NK-92 (cell line): Measurements from ENCODE around the gene FRMD5.
"Not testable (repeated sequence)": the region's sequence is repeated elsewhere in the genome, so short reads cannot be mapped to it uniquely, and the experiment has no call there.

ENCODE experiments used
- DNase-seq: peaks from one replicate; lab custom pipeline; 2025; ENCODE audit not compliant: unreplicated experiment; lab: John Stamatoyannopoulos, UW

FRMD5 gene

DNA sequence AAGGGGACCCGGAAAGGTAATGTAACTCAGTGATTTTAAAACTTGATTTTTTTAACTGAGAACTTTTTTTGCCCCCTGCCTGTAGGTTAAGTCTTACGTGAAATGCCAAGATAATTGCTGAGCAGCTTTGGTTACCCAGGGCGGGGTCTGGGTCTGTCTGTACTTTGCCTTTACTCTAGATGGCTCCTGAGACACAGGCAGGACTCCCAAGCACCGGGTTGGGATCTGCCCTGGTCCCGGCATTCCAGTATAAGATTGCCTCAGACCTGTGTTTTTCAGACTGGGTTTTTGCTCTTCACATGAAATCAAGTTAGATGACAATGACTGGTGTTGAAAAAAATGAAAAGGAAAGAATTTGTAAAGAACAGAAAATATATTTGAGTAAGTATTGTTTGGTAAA is 328.0 kb downstream of the FRMD5 start:
- no peak for DNase-seq

DNA sequence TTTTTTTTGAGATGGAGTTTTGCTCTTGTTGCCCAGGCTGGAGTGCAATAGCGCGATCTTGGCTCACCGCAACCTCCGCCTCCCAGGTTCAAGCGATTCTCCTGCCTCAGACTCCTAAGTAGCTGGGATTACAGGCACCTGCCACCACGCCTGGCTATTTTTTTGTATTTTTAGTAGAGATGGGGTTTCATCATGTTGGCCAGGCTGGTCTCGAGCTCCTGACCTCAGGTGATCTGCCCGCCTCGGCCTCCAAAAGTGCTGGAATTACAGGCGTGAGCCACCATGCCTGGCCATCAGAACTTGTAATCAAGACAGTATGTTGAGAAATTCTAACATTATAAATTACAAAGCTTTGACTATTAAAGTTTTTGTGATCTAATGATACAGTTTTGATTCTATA is 328.4 kb downstream of the FRMD5 start:
- not testable (repeated sequence) for DNase-seq

DNA sequence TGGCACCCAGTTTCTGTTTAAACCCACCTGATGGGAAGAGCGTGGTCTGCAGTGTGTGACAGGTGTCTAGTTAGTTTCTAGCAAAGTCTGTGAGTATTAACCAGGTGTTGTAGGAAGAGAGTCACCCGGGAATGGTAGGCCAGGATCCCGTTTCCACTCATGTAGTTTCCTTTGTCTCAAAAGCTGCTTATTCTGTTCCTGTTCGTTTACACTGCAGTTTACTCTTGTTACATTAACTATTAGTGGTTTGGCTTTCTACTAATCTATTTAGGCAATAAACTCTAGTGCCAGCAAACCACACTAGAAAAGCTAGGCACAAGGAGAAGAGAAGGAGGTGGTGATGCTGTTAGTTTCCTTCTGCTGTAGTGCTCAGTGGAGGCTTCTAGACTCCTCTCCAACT is 335.5 kb downstream of the FRMD5 start:
- DNase-seq, result no peak

DNA sequence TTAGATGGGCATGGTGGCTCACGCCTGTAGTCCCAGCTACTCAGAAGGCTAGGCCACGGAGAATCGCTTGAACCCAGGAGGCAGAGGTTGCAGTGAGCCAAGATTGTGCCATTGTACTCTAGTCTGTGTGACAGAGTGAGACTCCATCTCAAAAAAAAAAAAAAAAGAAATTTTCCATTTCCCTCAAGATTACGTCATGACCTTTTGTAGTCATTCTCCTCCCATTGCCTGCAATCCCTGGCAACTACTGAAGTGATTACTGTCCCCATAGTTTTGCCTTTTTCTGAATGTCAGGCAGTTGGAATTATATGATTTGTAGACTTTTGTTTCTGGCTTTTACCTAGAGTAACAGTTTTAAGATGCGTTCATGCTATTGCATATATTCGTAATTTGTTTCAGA is 340.3 kb downstream of the FRMD5 start:
- DNase-seq, result no peak

DNA sequence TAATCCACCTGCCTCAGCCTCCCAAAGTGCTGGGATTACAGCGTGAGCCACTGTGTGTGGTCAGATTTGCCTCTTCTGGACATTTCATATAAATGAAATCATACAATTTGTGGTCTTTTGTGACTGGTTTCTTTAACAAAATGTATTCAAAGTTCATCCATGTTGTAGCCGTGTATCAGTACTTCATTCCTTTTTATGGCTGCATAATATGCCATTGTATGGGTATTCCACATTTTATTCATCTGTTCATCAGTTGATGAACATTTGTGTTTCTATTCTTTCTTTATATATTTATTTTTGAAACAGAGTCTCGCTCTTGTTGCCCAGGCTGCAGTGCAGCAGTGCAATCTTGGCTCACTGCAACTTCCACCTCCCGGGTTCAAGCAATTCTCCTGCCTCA is 342.5 kb downstream of the FRMD5 start:
- DNase-seq, result no peak

DNA sequence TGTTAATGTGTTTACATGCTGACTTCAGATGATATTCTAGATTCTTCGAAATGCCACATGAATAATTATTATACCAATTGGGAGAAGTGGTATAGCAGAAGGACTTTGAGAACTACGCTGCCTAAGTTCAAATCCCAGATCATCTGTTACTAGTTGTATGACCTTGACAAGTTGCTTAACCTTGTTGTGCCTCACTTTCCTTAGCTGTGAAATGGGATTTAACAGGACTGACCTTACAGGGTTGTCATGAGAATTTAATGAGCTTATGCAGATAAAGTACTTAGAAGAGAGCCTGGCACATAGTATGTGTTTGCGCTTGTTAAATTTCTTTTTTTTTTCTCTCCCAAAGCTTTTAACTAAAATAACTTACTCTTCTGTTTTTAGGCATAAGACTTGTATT is 343.8 kb downstream of the FRMD5 start:
- DNase-seq, result no peak

DNA sequence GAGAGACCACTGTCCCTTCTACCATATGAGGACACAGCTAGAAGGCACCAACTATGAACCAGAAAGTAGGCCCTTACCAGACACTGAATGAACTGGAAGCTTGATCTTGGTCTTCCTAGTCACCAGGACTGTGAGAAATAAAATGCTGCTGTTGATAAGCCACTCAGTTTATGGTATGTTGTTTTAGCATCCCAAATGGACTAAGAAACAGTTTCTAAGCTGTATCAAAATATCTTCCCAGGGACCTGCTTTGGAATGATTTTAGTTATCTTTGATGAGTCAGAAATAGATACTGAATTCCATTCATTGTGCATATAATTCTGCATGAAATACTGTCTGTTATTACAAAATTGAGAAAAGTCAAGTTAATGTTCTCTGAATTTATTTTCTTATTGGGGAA is 349.6 kb downstream of the FRMD5 start:
- no peak for DNase-seq

DNA sequence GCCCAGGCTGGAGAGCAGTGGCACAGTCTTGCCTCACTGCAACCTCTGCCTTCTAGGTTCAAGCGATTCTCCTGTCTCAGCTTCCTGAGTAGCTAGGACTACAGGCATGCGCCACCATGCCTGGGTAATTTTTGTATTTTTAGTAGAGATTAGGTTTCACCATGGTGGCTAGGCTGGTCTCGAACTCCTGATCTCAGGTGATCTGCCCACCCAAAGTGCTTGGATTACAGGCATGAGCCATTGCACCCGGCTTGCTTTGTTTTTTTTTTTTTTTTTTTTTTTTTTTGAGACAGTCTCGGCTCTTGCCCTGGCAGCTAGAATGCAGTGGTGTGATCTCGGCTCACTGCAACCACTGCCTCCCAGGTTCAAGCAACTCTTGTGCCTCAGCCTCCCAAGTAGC is 362.6 kb downstream of the FRMD5 start:
- not testable (repeated sequence) for DNase-seq

DNA sequence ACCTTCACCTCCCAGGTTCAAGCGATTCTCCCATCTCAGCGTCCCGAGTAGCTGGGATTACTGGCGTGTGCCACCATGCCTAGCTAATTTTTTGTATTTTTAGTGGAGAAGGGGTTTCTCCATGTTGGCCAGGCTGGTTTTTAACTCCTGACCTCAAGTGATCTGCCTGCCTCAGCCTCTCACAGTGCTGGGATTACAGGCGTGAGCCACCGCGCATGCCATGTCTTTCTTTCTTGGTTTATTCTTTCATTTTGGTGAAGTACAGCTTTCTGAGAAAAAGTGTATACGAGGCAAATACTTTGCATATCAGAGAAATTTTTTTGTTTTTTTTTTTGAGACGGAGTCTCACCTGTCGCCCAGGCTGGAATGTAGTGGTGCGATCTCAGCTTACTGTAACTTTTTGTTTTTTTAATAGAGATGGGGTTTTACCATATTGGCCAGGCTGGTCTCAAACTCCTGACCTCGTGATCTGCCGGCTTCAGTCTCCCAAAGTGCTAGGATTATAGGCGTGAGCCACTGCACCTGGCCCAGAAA is 363.5 kb downstream of the FRMD5 start:
- not testable (repeated sequence) for DNase-seq

DNA sequence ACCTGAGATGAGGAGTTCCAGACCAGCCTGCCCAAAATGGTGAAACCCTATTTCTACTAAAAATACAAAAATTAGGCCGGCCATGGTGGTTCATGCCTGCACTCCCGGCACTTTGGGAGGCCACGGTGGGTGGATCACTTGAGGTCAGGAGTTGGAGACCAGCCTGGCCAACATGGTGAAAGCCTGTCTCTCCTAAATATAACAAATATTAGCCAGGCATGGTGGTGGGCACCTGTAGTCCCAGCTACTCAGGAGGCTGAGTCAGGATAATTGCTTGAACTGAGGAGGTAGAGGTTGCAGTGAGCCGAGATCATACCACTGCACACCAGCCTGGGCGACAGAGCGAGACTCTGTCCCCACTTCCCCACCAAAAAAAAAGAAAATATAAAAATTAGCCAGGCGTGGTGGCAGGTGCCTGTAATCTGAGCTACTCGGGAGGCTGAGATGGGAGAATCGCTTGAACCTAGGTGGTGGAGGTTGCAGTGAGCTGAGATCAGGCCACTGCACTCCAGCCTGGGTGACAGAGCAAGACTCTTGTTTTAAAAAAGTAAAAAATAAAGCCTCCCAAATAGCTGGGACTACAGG is 364.3 kb downstream of the FRMD5 start:
- DNase-seq, result not testable (repeated sequence)

DNA sequence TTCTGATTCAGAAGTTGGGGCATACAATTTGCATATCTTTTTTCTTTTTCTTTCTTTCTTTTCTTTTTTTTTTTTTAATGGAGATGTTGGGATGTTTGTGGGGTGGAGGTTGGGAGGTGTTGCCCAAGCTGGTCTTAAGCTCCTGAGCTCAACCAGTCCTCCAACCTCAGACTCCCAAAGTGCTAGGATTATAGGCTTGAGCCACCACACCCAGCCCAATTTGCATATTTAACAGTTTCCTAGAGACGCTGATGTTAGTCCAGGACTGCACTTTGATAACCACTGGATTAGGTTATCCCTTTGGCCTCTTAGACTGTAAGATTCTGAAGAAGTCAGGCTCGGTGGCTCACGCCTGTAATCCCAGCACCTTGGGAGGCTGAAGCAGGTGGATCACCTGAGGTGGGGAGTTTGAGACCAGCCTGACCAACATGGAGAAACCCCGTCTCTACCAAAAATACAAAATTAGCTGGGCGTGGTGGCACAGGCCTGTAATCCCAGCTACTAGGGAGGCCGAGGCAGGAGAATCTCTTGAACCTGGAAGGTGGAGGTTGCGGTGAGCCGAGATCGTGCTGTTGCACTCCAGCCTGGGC is 365.0 kb downstream of the FRMD5 start:
- DNase-seq, result not testable (repeated sequence)

DNA sequence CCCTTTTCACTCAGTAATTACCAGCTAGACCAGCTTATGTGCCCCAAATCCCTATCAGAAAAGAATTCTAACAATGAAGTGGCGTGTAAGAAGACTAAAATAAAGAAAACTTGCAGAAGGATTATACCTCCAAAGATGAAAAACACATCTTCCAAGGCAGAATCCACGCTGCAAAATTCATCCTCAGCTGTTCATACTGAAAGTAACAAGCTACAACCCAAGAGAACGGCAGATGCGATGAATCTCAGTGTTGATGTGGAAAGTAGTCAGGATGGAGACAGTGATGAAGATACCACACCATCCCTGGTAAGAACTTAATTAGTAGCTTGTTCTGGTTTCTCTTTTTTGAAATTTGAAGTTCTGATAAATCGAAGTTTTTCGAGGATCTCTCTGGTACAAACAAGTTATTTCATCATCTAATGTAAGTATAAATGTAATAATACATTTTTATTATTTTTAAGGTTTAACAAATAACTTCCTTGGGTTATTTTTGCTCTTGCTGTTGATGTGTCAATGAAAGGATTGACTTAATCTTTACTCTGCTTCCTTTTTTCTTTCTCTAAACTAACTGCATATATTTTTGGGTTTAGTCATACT is 366.9 kb downstream of the FRMD5 start:
- DNase-seq, result no peak

DNA sequence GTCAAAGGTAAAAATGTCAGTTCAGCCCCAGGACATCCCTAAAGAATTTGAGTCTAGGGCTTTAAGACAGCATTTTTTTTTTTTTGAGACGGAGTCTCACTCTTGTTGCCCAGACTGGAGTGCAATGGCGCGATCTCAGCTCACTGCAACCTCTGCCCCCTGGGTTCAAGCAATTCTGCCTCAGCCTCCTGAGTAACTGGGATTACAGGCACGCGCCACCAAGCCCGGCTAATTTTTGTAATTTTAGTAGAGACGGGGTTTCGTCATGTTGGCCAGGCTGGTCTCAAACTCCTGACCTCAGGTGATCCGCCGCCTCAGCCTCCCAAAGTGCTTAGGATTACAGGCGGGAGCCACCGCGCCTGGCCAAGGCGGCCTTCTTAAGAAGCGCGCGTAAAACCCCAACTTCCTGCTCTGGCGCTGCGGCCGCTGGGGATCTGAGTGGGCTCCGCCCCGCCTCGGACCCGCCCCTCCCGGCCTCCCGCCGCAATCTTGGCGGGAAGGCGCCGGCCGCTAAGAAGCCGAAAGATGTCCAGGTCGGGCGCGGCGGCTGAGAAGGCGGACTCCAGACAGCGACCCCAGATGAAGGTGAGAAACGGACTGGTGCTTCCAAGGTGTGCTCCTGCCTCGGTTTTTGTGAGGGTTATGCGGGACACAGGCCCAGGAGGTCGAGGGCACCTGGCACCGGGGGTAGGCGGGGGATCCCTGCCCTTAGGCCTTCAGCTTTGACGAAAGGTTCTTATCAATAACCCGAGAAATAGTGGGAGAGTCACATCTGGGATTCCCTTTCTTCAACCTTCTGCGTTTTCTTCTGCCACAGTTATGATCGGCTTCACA is 368.3 kb downstream of the FRMD5 start, which contains the start of gene WDR76:
TSS of gene WDR76 (plus strand) at position 495 of the 834 bp plus-strand sequence. CDS start at position 526, 31 bp downstream.
- DNase-seq, result no peak

DNA sequence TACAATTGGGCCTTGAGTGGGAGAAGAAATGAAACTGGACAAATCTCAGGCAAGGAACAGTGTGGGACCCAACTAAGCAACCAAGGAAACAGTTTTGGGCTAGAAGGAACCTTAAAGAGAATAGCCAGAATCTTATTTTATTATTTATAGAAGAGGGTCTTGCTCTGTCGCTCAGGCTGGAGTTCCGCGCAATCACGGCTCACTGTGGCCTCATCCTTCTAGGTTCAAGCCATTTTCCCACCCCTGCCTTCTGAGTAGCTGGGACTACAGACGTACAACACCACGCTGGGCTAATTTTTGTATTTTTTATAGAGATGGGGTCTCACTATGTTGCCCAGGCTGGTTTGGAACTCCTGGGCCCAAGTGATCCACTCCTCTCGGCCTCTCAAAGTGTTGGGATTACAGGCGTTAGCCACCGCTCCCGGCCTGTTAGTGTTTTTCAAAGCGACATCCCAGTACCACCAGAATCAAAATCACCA is 369.0 kb downstream of the FRMD5 start:
- DNase-seq, result no peak

DNA sequence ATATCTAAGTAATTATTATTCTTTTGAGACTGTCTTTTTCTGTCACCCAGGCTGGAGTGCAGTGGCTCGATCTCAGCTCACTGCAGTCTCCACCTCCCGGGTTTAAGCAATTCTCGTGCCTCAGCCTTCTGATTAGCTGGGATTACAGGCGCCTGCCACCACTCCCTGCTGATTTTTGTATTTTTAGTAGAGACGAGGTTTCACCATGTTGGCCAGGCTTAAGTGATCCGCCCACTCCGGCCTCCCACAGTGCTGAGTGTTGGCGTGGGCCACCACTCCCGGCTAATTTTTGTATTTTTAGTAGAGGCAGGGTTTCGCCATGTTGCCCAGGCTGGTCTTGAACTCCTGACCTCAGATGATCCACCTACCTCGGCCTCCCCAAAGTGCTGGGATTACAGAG is 369.8 kb downstream of the FRMD5 start:
- not testable (repeated sequence) for DNase-seq

DNA sequence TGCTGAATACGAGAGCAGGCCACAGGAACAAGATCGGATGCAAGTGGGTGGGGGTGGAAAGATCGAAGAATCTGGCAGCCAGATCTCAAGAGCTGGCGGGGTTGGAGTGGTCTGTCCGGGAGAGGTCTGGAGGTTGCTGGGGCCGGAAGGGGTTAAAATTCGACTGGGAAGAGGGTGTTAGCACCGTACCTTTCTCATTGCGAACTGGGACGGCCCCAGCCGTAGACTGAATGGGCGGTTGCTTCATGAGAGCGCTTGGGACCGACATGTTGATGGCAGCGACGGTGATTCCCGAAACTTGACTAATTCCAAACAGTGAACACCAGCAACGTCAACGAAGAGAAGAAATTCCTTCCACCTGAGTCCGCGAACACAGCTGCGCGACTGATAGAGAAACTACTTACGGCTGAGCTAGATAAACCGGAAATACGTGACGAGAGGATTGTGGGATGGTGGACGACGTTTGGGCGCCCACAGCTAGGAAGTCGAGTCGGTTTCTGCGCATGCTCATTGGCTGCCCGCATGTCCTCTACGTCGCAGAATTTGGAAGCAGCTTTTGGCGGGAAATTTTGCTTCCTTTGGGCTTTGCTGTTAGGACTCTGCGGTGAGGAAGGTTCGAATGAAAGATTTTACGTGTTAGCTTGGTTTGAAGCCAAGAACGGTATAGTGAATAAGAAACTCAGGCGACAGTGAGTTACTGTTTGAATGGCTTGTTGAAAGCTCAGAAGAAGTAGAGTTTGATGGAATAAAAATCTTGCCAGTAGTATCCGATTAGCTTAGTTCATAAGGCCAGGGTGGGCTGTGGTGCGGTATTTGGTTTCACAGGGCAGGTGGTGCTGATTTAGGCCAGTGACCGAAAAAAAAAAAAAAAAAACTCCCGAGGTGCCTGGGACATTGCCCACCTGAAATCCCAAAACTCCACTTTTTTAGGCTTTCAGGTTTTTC is 370.5 kb downstream of the FRMD5 start, which contains the start of gene MFAP1:
TSS of gene MFAP1 (minus strand) at position 389 of the 945 bp plus-strand sequence. CDS start at position 268, 121 bp downstream.
- DNase-seq, result peak; percentile 77

DNA sequence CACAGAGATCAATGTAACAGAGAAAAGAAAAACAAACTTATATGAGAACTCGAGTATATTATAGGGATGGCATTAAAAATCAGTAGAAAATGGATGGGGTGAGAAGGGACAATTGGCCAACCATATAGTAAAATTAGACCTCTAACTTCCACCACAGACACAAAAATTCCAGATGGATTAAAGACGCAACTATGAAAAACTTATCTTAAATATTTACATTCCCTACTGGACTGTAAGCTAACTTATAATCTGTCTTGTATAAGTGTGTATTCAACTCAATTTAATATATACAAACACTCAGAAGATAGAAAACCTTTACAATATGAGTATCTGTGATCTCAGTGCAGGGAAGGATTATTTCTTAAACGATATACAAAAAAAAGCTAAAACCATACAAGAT is 373.6 kb downstream of the FRMD5 start:
- DNase-seq, result no peak
